ENCODE data around the gene NLRP9. TPM values are rescaled to one million over a fixed set of nuclear protein-coding genes. Genes with fewer than 3 reads are reported as not detected.

NLRP9 gene
- polyA plus RNA-seq, 2 of the 4 experiments (the other 2 are of a cell fraction): not detected

- ATAC-seq (no peak), FAIRE-seq (no peak)
- CTCF ChIA-PET: interaction anchor here (1.2 to 1.3 kb wide), 2 partner anchors 8 to 25 kb away, joined by 4 to 7 read pairs; no protein-coding TSS in a partner anchor
Measured at GRCh38 chr19:55696301-55697068, 41.7 kb downstream of the NLRP9 start.

GRCh38 chr19:55695511-55696290 lies 42.5 kb downstream of the NLRP9 start:
- ATAC-seq: no peak
- Histone ChIP-seq H3K9me3 (no peaks in the 10 kb centered on the region), H3K4me2 (no peak overlapping the region), H3K27ac (no peak overlapping the region), H3K4me1 (no peaks in the 10 kb centered on the region), H3K4me3 (no peak overlapping the region)
- no peak for FAIRE-seq
- POLR2A ChIA-PET: no interaction called here
- CTCF ChIA-PET: interaction anchor here (1.2 to 1.3 kb wide), 2 partner anchors 9 to 24 kb away, joined by 4 to 7 read pairs; no protein-coding TSS in a partner anchor
- 97% methylated on average over 23 of the region's 23 CpGs for WGBS (ENCODE audit: missing lambda C conversion rate)
- DNase-seq (ENCODE audit: low read depth in 1 of 2, low spot score in 1 of 2): no peak
- TF ChIP-seq CHD2 (IDR thresholded peaks at IDR 0.05; ENCODE audit: low read length, partially characterized antibody) (no peak), HOXB5 (CRISPR knock-in tag; IDR thresholded peaks at IDR 0.05) (no peak), HMGXB4 (CRISPR knock-in tag; IDR thresholded peaks at IDR 0.05; ENCODE audit: borderline replicate concordance) (no peak), BCL3 (IDR thresholded peaks at IDR 0.05) (no peak), BHLHE40 (IDR thresholded peaks at IDR 0.05; ENCODE audit: low read depth, low read length) (no peak), FOSL2 (IDR thresholded peaks at IDR 0.05) (no peak), FOSL2 (CRISPR knock-in tag; IDR thresholded peaks at IDR 0.05) (no peak), HES2 (IDR thresholded peaks at IDR 0.05) (no peak), REST (IDR thresholded peaks at IDR 0.05) (no peak), SMC3 (IDR thresholded peaks at IDR 0.05) (no peak), EHMT2 (IDR thresholded peaks at IDR 0.05; ENCODE audit: low read depth) (no peak), E2F6 (IDR thresholded peaks at IDR 0.05; ENCODE audit: borderline replicate concordance, low read depth) (no peak), CBX2 (IDR thresholded peaks at IDR 0.05; ENCODE audit: borderline replicate concordance, low read depth) (no peak), HEYL (CRISPR knock-in tag; IDR thresholded peaks at IDR 0.05) (no peak), MAZ (IDR thresholded peaks at IDR 0.05; ENCODE audit: borderline replicate concordance, low read depth, low read length) (no peak)

More at GRCh38 chr19:55696301-55697068, 41.7 kb downstream of the NLRP9 start:
- DNase-seq (ENCODE audit: low read depth in 1 of 2, low spot score in 1 of 2): no peak
- Histone ChIP-seq H3K27ac (no peak overlapping the region), H3K4me3 (no peak overlapping the region), H3K4me2 (no peak overlapping the region), H3K9me3 (no peaks in the 10 kb centered on the region), H3K4me1 (no peaks in the 10 kb centered on the region)
- WGBS (ENCODE audit: missing lambda C conversion rate): 95% methylated on average over 19 of the region's 20 CpGs
- TF ChIP-seq CBX2 (IDR thresholded peaks at IDR 0.05; ENCODE audit: borderline replicate concordance, low read depth) (no peak), CEBPB (IDR thresholded peaks at IDR 0.05) (no peak), KDM5A (IDR thresholded peaks at IDR 0.05) (no peak), RNF2 (IDR thresholded peaks at IDR 0.05; ENCODE audit: borderline replicate concordance, low read depth) (no peak), NFE2L2 (conservative IDR thresholded peaks at IDR 0.05; ENCODE audit: low read length) (no peak), CBX8 (IDR thresholded peaks at IDR 0.05) (no peak), MAFK (IDR thresholded peaks at IDR 0.05; ENCODE audit: partially characterized antibody) (no peak), ELK1 (IDR thresholded peaks at IDR 0.05; ENCODE audit: low read depth, low read length) (no peak), ZC3H11A (IDR thresholded peaks at IDR 0.05) (no peak), RFX5 (IDR thresholded peaks at IDR 0.05) (no peak), EHMT2 (IDR thresholded peaks at IDR 0.05; ENCODE audit: low read depth) (no peak), PBX3 (IDR thresholded peaks at IDR 0.05) (no peak), ZFP36 (IDR thresholded peaks at IDR 0.05; ENCODE audit: borderline replicate concordance, partially characterized antibody) (no peak), SMC3 (IDR thresholded peaks at IDR 0.05) (no peak)
- POLR2A ChIA-PET: no interaction called here

Measured in A549 (cell line).